ENCODE measurements around the gene BTBD19.

- no peak for TF ChIP-seq RBM15 (IDR thresholded peaks at IDR 0.05; ENCODE audit: insufficient read depth, low read length)
- TF ChIP-seq ADNP (tag; IDR thresholded peaks at IDR 0.05) = no peak
- TF ChIP-seq ZSCAN29 (IDR thresholded peaks at IDR 0.05) = peak; percentile 80; the same call in 1 of the 2 replicates
- no peak for TF ChIP-seq NR3C1 (CRISPR knock-in tag; IDR thresholded peaks at IDR 0.05)
- TF ChIP-seq ZKSCAN8 (CRISPR knock-in tag; IDR thresholded peaks at IDR 0.05) = peak; percentile 91; the same call in 1 of the 2 replicates
- TF ChIP-seq, protein P1, sequence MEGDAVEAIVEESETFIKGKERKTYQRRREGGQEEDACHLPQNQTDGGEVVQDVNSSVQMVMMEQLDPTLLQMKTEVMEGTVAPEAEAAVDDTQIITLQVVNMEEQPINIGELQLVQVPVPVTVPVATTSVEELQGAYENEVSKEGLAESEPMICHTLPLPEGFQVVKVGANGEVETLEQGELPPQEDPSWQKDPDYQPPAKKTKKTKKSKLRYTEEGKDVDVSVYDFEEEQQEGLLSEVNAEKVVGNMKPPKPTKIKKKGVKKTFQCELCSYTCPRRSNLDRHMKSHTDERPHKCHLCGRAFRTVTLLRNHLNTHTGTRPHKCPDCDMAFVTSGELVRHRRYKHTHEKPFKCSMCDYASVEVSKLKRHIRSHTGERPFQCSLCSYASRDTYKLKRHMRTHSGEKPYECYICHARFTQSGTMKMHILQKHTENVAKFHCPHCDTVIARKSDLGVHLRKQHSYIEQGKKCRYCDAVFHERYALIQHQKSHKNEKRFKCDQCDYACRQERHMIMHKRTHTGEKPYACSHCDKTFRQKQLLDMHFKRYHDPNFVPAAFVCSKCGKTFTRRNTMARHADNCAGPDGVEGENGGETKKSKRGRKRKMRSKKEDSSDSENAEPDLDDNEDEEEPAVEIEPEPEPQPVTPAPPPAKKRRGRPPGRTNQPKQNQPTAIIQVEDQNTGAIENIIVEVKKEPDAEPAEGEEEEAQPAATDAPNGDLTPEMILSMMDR (IDR thresholded peaks at IDR 0.05 in 2 of 3, conservative IDR thresholded peaks at IDR 0.05 in 1 of 3; ENCODE audit: insufficient read depth in 2 of 3, low read depth in 1 of 3, low read length in 3 of 3) = peak; percentile 26 to 49 (median 49); a peak in 4 of 6 replicates
- TF ChIP-seq PHF8 (IDR thresholded peaks at IDR 0.05; ENCODE audit: borderline replicate concordance, low read length) = peak; percentile 34; the same call in 1 of the 2 replicates
- no peak for TF ChIP-seq ZNF174 (CRISPR knock-in tag; IDR thresholded peaks at IDR 0.05)
- TF ChIP-seq NFRKB (IDR thresholded peaks at IDR 0.05; ENCODE audit: low read depth) = peak; percentile 75; the same call in 1 of the 2 replicates
- TF ChIP-seq GABPA (tag; conservative IDR thresholded peaks at IDR 0.05; ENCODE audit: low read depth) = peak; percentile 82
- TF ChIP-seq ATF3 (IDR thresholded peaks at IDR 0.05) = peak; percentile 15; the same call in 1 of the 2 replicates
- TF ChIP-seq ATF3 (CRISPR knock-in tag; conservative IDR thresholded peaks at IDR 0.05) = peak; percentile 98
- TF ChIP-seq, protein P2, sequence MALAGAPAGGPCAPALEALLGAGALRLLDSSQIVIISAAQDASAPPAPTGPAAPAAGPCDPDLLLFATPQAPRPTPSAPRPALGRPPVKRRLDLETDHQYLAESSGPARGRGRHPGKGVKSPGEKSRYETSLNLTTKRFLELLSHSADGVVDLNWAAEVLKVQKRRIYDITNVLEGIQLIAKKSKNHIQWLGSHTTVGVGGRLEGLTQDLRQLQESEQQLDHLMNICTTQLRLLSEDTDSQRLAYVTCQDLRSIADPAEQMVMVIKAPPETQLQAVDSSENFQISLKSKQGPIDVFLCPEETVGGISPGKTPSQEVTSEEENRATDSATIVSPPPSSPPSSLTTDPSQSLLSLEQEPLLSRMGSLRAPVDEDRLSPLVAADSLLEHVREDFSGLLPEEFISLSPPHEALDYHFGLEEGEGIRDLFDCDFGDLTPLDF (CRISPR knock-in tag; IDR thresholded peaks at IDR 0.05) = peak; percentile 93
- TF ChIP-seq U2AF1 (optimal IDR thresholded peaks at IDR 0.05; ENCODE audit: low read depth, low read length) = no peak
These were observed 11.4 kb downstream of the BTBD19 start for GRCh38 chr1:44819608-44820327.

Measured in K562 (cell line).